ENCODE results near the gene AP2A2.

AP2A2 gene

DNA sequence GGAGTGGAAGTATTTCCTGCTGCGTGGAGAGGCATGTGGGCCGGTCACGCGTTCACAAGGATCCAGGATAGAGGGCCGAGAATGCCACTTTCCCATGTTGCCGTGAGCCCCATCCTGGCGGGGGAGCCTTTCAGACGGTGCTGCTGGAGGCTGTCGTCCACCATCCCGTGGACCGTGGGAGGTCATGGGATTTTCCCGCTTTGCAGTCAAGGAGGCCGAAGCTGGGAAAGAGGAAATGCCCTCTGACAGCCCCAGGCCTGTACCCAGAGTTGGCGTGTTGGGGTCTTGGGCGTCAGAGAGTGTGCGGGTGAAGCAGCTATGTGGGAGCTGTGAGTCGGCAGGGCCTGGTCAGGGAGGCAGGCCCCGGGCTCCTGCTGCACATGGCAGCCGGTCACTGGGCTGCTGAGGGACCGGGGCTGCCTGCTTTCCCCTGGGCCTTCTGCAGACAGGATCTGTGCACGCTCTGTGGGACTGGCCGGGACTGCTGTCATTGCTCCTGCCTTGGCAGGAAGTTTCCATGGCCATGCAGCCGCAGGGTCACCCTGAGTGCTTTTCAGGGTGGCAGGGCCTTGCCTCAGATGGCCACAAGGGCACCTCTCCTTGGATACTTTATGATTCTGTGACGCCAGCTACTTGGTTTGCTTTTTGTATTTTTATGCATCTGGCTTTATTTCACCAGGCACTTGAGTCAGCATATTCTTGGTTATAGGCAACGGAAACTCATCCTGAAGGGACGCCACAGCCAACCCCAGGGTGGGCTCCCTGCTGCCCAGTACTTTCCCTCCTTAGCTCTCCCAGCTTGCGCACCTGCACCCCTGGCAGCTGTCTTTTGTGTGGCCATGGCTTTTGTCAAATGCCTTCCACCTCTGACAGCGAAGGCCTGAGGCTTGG, 52.4 kb downstream of the AP2A2 start:
- Mint-ChIP-seq H3K27ac (ENCODE audit: low read depth) (no peak overlapping the region), H3K4me1 (peaks cover 18% of the 10 kb centered on the region), H3K9me3 (no peaks in the 10 kb centered on the region), H3K36me3 (ENCODE audit: insufficient read depth) (peaks cover 24% of the 10 kb centered on the region), H3K27me3 (no peaks in the 10 kb centered on the region), H3K4me3 (no peak overlapping the region)
- DNase-seq (ENCODE audit: low spot score in 2 of 2) (no peak), ATAC-seq (replicated peaks; ENCODE audit: extremely low read depth, poor library complexity, severe bottlenecking) (no peak)

DNA sequence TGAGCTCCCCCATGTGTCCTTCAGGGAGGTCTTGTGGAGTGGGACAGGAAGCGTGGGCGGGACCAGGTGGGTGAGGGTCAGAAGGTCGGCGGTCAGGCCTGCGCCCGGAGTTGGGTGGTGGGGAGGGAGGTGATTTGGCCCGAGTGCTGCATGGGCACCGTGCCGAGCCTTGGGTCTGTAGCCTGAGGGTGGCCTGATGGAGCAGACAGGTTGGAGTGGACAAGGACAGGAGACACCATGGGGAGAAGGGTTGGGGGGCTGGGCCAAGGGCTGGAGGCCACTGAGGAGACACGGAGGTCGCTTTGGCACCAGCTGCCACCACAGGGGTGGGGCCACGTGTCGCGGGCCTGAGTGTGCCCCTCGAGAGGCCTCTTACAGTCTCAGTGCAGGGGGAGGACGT, 53.1 kb downstream of the AP2A2 start:
- DNase-seq (ENCODE audit: low spot score in 2 of 2): no peak
- Mint-ChIP-seq H3K27me3 (no peaks in the 10 kb centered on the region), H3K9me3 (no peaks in the 10 kb centered on the region), H3K4me1 (peaks cover 18% of the 10 kb centered on the region), H3K27ac (ENCODE audit: low read depth) (no peak overlapping the region), H3K36me3 (ENCODE audit: insufficient read depth) (peaks cover 23% of the 10 kb centered on the region), H3K4me3 (no peak overlapping the region)
- ATAC-seq (replicated peaks; ENCODE audit: extremely low read depth, poor library complexity, severe bottlenecking): no peak

DNA sequence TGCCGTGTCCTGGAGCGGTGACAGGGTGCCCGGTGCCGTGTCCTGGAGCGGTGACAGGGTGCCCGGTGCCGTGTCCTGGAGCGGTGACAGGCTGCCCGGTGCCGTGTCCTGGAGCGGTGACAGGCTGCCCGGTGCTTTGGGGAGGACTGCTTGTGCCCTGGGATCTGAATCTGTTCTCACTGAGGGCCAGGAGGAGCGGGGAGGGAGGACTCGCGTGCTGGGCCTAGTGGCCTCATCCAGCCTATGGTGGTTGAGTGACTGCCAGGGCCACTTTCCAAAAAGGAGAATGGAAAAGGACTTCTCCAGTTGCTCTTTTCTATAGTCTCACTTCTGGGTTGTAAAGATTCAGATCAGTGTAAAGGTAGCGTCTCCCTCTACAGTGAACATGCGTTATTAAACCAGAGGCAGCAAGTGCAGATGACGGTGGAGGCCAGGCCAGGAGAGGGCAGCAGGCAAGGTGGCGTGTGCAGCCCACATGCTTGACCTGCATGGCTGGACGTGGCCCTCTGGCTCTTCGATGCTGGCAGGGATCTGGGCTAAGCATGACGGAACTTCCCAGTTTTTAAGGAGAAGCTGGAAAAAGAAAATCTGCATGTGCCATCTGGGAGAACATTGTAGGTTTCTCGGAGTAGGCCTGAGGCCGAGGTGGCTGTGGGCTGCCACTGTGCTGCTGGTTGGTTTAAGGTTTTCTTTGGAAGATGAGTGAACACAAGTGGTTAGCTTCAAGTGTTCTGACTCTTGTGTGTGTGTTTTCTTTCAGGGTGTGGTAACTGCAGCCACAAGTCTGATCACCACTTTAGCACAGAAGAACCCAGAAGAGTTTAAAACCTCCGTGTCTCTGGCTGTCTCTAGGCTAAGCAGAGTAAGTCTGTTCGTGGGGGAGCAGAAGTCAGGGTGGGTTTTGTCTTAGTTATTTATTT, 55.0 kb downstream of the AP2A2 start:
- ATAC-seq (replicated peaks; ENCODE audit: extremely low read depth, poor library complexity, severe bottlenecking) (no peak), DNase-seq (ENCODE audit: low spot score in 2 of 2) (no peak)
- no peaks in the 10 kb centered on the region for H3K9me3 Mint-ChIP-seq
- H3K4me1 Mint-ChIP-seq: peaks cover 10% of the 10 kb centered on the region
- H3K36me3 Mint-ChIP-seq (ENCODE audit: insufficient read depth): peaks cover 30% of the 10 kb centered on the region
- peak overlapping the region; percentile 53 for H3K27ac Mint-ChIP-seq (ENCODE audit: low read depth)
- H3K27me3 Mint-ChIP-seq: no peaks in the 10 kb centered on the region
- no peak overlapping the region for H3K4me3 Mint-ChIP-seq

DNA sequence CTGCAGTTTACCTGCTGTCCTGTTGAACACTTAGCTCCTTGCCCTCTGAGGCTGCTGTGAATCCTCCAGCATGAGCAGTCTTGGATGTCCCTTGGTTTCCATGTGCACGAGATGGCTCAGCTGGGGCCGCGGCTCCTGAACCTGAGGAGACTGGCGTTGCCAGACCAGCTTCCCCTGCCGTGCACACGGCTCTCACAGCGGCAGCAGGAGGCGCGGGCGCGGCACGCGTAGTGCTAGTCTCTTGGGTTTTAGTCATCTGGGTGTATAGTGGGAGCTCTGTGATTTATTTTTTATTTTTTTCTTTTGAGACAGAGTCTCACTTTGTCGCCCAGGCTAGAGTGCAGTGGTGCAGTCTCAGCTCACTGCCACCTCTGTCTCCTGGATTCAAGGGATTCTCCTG, 56.1 kb downstream of the AP2A2 start:
- Mint-ChIP-seq H3K4me3 (no peak overlapping the region), H3K27me3 (no peaks in the 10 kb centered on the region), H3K4me1 (no peaks in the 10 kb centered on the region), H3K27ac (ENCODE audit: low read depth) (no peak overlapping the region), H3K36me3 (ENCODE audit: insufficient read depth) (peaks cover 30% of the 10 kb centered on the region), H3K9me3 (no peaks in the 10 kb centered on the region)
- ATAC-seq (replicated peaks; ENCODE audit: extremely low read depth, poor library complexity, severe bottlenecking) (no peak), DNase-seq (ENCODE audit: low spot score in 2 of 2) (no peak)

DNA sequence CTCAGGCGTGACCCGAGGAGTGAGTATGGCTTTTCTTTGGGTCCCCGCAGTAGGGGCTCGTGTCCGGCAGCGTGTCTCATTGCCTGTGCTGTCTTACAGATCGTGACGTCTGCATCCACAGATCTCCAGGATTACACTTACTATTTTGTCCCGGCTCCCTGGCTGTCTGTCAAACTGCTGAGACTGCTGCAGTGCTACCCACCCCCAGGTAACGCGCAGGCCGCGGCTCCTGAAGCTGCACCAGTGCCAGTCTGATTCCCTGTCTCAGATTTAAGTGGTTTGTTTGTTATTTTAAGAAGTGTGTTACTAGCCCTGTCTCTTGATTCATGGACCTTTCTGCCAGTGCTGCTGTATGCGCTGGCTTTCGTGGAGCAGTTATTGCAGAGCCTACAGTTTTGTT, 58.9 kb downstream of the AP2A2 start:
- Mint-ChIP-seq H3K4me1 (no peaks in the 10 kb centered on the region), H3K4me3 (no peak overlapping the region), H3K27ac (ENCODE audit: low read depth) (no peak overlapping the region), H3K9me3 (no peaks in the 10 kb centered on the region), H3K36me3 (ENCODE audit: insufficient read depth) (peaks cover 35% of the 10 kb centered on the region), H3K27me3 (no peaks in the 10 kb centered on the region)
- DNase-seq (ENCODE audit: low spot score in 2 of 2) (no peak), ATAC-seq (replicated peaks; ENCODE audit: extremely low read depth, poor library complexity, severe bottlenecking) (no peak)

DNA sequence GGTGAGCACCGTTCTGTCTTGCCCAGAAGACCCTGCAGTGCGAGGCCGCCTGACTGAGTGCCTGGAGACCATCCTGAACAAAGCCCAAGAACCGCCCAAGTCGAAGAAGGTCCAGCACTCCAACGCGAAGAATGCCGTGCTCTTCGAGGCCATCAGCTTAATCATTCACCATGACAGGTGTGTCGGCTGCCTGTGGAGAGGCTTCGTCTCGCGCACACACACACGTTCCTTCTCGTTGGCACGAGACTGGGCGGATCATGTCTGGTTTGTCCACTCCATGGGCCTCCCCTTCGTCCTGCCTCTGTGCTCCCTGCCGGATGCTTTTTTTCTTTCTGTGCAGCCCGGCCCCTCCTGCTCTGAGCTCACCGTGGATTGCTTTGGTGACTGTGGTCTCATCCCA, 59.7 kb downstream of the AP2A2 start:
- ATAC-seq (replicated peaks; ENCODE audit: extremely low read depth, poor library complexity, severe bottlenecking): no peak
- no peaks in the 10 kb centered on the region for H3K27me3 Mint-ChIP-seq
- H3K36me3 Mint-ChIP-seq (ENCODE audit: insufficient read depth): peaks cover 39% of the 10 kb centered on the region
- H3K4me1 Mint-ChIP-seq: no peaks in the 10 kb centered on the region
- H3K27ac Mint-ChIP-seq (ENCODE audit: low read depth): no peak overlapping the region
- H3K4me3 Mint-ChIP-seq: no peak overlapping the region
- no peak for DNase-seq (ENCODE audit: low spot score in 2 of 2)
- H3K9me3 Mint-ChIP-seq: no peaks in the 10 kb centered on the region

DNA sequence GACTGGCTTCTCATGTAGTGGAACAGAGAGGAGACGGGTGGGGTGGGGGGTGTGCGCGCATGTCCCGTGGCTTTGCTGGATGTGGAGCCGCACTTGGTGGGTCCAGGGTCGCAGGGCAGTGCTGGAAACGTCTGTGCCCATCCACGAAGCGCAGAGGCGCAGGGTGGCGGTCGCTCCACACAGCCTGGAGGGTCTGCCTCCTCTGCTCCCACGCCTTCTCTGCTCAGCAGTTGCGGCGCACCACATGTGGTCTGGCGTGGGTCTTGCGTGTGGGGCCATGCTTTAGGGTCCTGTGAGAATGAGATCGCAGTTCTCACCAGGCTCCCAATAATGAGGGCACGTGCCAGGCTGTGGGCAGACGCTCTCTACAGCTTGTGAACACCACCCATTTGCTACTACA, 60.2 kb downstream of the AP2A2 start:
- H3K4me3 Mint-ChIP-seq: no peak overlapping the region
- ATAC-seq (replicated peaks; ENCODE audit: extremely low read depth, poor library complexity, severe bottlenecking): no peak
- peak overlapping the region; percentile 55 for H3K27ac Mint-ChIP-seq (ENCODE audit: low read depth)
- H3K36me3 Mint-ChIP-seq (ENCODE audit: insufficient read depth): peaks cover 35% of the 10 kb centered on the region
- H3K4me1 Mint-ChIP-seq: peaks cover under 1% of the 10 kb centered on the region
- H3K27me3 Mint-ChIP-seq: no peaks in the 10 kb centered on the region
- H3K9me3 Mint-ChIP-seq: no peaks in the 10 kb centered on the region
- no peak for DNase-seq (ENCODE audit: low spot score in 2 of 2)

DNA sequence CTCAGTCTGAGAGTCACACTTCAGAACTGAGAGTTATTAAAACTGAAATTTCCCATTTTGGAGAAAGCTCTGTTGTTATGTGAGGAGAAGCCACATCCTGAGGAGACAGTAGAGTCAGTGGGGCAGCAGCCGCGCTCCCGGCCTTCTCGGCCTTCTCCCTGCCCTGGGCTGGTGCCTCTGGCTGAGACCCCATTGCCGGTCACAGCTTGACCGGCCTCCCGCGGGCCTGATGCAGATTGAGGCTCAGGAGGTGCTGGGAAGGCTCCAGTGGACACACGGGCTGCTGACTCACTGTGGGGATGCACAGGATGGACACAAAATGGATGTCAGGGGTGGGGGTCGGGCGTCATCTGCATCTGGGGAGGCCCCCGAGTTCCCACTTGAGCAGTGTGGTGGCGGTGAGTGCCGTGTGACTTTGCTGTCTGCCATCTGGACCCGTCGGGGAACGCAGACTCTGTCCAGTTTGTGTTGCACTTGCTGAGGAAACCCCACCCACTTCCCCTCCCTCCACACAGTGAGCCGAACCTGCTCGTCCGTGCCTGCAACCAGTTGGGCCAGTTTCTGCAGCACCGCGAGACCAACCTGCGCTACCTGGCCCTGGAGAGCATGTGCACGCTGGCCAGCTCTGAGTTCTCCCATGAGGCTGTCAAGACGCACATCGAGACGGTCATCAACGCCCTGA, 60.7 kb downstream of the AP2A2 start:
- Mint-ChIP-seq H3K4me3 (no peak overlapping the region), H3K4me1 (peaks cover 6% of the 10 kb centered on the region), H3K27me3 (no peaks in the 10 kb centered on the region), H3K9me3 (no peaks in the 10 kb centered on the region), H3K36me3 (ENCODE audit: insufficient read depth) (peaks cover 34% of the 10 kb centered on the region), H3K27ac (ENCODE audit: low read depth) (peak overlapping the region; percentile 55)
- no peak for ATAC-seq (replicated peaks; ENCODE audit: extremely low read depth, poor library complexity, severe bottlenecking)
- DNase-seq (ENCODE audit: low spot score in 2 of 2): no peak

DNA sequence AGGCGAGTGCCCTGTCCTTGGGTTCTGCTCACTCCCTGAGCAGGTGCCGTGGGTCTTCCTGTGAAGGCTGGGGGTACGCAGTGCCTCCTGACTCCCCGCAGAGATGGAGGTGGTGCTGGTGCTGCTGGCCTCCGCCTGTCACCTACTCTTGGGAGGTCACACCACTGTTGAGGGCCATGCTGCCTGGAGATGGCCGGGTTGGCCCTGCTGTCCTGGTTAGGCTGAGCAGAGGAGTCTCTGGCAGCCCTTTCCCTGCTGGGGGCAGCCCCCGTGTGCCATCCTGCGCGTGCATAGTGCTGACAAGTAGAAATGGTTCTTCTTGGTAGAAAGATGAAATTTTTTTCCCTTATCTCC, 61.3 kb downstream of the AP2A2 start:
- no peak for ATAC-seq (replicated peaks; ENCODE audit: extremely low read depth, poor library complexity, severe bottlenecking)
- Mint-ChIP-seq H3K27me3 (no peaks in the 10 kb centered on the region), H3K4me3 (no peak overlapping the region)

DNA sequence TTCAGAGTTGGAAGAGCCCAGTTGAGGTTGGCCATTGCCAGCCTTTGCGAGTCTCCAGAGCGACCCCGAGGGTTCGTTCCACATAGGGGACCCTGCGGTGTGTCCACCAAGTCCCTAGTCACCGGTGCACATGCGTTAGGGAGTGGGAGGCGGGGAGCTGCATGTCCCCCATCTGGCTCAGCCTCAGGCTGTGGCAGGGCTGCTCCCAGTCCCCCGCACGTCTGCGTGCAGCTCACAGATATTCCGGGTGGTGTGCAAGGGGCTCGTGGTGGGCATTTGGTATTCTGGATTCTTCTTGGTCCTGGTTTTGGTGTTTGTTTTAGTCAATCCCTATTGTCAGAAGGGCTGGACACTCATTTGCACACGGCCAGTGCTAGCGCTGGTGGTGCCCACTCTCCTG, 62.0 kb downstream of the AP2A2 start:
- no peak for ATAC-seq (replicated peaks; ENCODE audit: extremely low read depth, poor library complexity, severe bottlenecking)
- no peak overlapping the region for H3K27ac Mint-ChIP-seq (ENCODE audit: low read depth)
- H3K4me3 Mint-ChIP-seq: no peak overlapping the region
- H3K9me3 Mint-ChIP-seq: no peaks in the 10 kb centered on the region
- H3K36me3 Mint-ChIP-seq (ENCODE audit: insufficient read depth): peaks cover 33% of the 10 kb centered on the region
- no peak for DNase-seq (ENCODE audit: low spot score in 2 of 2)
- H3K4me1 Mint-ChIP-seq: peaks cover 6% of the 10 kb centered on the region
- no peaks in the 10 kb centered on the region for H3K27me3 Mint-ChIP-seq

More for the DNA sequence above, 61.3 kb downstream of the AP2A2 start:
- DNase-seq (ENCODE audit: low spot score in 2 of 2): no peak
- H3K4me1 Mint-ChIP-seq: peaks cover 6% of the 10 kb centered on the region
- peaks cover 36% of the 10 kb centered on the region for H3K36me3 Mint-ChIP-seq (ENCODE audit: insufficient read depth)
- no peak overlapping the region for H3K27ac Mint-ChIP-seq (ENCODE audit: low read depth)
- no peaks in the 10 kb centered on the region for H3K9me3 Mint-ChIP-seq

DNA sequence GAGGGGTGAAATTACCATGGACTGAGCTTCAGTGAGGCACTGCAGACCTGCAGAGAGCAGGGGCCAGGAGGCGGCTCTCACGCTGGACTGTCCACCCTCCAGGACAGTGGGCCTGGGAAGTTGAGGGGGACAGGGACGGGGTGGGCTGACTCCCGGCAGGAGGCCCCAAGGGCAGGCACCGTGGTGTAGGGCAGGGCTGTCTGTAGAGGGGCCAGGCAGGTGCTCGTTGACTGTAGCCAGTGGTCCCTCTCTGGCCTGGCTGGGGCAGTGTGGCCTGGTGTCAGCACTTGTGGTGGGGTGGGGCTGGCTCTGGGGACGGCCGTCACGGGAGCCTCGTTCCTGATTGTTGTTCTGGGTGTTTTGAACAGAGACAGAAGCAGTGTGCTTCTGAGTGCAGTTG, 64.4 kb downstream of the AP2A2 start:
- Mint-ChIP-seq H3K9me3 (no peaks in the 10 kb centered on the region), H3K4me1 (peaks cover 9% of the 10 kb centered on the region), H3K27ac (ENCODE audit: low read depth) (peak overlapping the region; percentile 76), H3K4me3 (no peak overlapping the region), H3K27me3 (no peaks in the 10 kb centered on the region), H3K36me3 (ENCODE audit: insufficient read depth) (peaks cover 21% of the 10 kb centered on the region)
- ATAC-seq (replicated peaks; ENCODE audit: extremely low read depth, poor library complexity, severe bottlenecking): no peak
- DNase-seq (ENCODE audit: low spot score in 2 of 2): no peak

DNA sequence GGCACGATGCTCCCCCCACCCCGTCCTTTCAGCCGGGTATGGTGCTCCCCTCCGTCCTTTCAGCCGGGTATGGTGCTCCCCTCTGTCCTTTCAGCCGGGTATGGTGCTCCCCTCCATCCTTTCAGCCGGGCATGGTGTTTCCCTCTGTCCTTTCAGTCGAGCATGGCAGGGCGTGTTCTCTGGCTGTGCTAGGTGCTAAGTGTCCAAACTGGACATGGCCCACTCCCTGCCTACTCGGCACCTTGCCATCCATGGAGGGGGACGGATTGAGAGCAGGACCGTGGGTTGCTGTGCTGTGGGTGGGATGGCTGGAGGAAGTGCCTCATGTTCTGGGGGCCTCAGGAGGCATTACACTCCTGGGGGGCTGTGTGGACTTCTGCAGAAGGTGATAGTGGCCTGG, 65.4 kb downstream of the AP2A2 start:
- Mint-ChIP-seq H3K27me3 (no peaks in the 10 kb centered on the region), H3K27ac (ENCODE audit: low read depth) (peak overlapping the region; percentile 53), H3K36me3 (ENCODE audit: insufficient read depth) (peaks cover 21% of the 10 kb centered on the region), H3K4me3 (no peak overlapping the region), H3K4me1 (peaks cover 18% of the 10 kb centered on the region), H3K9me3 (no peaks in the 10 kb centered on the region)
- ATAC-seq (replicated peaks; ENCODE audit: extremely low read depth, poor library complexity, severe bottlenecking) (no peak), DNase-seq (ENCODE audit: low spot score in 2 of 2) (no peak)
